ENCODE measurements around the gene MIA.
"Not testable (repeated sequence)": the region's sequence is repeated elsewhere in the genome, so short reads cannot be mapped to it uniquely, and the experiment has no call there.

The MIA gene

DNA sequence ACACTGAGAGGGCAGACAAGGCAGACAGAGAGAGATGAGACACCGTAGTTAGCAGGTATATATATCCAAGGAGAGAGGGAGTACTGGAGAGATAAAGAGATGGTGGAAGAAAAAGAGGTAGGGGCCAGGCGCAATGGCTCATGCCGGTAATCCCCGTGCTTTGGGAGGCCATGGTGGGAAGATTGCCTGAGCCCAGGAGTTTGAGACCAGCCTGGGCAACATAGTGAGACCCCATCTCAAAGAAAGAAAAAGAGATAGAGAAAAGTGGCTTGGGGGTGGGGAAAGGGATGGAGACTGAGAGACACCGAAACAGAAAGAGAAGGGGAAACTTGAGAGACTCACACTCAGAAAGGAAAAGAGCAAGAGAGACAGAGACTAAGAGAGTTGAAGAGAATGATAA lies 5.3 kb downstream of the MIA start:
- no peak for DNase-seq (ENCODE audit: low spot score)

DNA sequence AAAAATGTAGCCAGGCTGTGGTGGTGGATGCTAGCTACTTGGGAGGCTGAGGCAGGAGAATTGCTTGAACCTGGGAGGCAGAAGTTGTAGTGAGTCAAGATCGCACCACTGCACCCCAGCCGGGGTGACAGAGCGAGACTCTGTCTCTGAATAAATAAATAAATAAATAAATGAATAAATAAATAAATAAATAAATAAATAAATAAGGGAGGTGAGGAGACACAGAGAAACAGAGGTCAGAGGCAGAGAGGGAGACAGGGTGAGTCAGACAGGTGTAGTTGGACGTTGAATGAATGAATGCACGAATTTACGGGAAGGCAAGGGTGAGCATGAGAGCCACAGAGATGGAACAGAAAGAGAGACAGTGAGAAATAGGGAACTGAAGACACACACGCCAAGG lies 5.8 kb downstream of the MIA start:
- no peak for DNase-seq (ENCODE audit: low spot score)

DNA sequence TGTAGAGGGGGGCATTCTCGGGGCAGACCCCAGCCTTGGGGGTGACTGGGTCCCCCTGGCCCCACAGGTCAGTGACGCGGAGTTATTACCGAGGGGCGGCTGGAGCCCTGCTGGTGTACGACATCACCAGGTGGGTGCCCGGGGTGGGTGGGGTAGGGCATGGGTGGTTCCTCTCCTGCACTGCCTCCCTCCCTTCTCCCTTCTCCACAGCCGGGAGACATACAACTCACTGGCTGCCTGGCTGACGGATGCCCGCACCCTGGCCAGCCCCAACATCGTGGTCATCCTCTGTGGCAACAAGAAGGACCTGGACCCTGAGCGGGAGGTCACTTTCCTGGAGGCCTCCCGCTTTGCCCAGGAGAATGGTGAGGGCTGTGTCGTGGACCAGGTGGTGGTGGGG lies 8.4 kb downstream of the MIA start:
- no peak for DNase-seq (ENCODE audit: low spot score)

DNA sequence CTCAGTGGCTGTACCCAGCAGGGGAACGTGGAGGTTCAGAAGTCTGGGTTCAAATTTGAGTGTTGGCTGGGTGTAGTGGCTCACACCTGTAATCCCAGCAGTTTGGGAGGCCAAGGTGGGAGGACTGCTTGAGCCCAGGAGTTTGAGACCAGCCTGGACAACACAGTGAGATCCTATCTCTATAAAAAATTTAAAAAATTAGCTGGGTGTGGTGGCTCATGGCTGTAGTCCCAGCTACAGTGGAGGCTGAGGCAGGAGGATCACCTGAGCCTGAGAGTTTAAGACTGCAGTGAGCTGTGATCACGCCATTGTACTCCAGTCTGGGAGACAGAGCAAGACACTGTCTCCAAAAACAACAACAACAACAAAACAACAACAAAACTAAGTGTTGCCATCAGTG lies 8.8 kb downstream of the MIA start:
- DNase-seq (ENCODE audit: low spot score): not testable (repeated sequence)

DNA sequence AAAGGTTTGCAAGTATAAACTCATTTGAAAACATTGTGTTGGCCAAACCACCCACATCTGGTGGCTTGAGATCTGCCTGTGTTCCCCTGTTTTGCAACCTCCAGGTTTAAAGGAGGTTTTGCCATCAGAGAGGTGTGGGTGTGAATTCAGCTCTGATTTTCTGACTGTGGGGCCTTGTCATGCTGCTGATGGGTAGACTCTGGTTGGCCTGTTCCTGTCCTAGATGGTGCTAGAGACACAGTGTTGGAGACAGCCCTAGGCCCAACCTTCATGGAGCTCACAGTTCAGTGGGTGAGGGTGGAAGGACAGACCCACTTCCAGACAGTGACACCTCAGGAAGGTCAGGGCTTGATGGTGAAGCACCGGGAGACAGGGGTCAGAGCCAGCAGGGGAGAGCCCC lies 10.2 kb downstream of the MIA start:
- no peak for DNase-seq (ENCODE audit: low spot score)

DNA sequence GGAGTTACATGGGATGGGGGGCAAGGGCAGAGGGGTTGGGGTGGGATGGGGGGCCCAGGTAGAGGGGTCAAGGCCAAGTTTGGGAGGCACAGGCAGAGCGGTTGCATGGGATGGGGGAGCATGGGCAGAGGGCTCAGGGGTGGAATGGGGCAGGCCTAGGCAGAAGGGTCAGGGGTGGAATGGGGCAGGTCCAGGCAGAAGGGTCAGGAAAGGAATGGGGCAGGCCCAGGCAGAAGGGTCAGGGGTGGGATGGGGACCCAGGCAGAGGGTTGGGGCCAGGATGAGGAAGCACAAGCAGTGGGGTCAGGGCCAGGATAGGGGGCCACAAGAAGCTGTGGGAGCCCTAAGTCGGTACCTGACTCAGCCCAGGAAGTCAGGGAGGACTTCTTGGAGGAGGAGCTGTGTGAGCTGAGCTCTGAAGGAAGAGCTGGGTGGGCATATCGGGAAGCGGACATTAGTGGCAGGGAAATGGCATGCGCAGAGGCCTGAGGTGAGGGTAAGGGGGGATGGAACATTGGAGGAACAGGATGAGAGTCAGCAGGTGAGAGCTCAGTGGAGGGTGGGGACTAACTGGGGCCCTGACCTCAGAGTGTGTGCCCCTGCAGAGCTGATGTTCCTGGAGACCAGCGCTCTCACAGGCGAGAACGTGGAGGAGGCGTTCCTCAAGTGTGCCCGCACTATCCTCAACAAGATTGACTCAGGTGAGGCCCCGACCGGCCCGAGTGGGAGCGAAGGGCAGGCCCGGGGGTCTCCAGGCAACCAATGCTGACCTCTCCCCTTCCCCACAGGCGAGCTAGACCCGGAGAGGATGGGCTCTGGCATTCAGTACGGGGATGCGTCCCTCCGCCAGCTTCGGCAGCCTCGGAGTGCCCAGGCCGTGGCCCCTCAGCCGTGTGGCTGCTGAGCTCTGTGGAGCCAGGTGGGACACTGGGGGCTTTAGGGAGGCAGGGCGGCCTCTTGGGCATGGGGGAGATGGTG lies 11.0 kb downstream of the MIA start:
- no peak for DNase-seq (ENCODE audit: low spot score)

DNA sequence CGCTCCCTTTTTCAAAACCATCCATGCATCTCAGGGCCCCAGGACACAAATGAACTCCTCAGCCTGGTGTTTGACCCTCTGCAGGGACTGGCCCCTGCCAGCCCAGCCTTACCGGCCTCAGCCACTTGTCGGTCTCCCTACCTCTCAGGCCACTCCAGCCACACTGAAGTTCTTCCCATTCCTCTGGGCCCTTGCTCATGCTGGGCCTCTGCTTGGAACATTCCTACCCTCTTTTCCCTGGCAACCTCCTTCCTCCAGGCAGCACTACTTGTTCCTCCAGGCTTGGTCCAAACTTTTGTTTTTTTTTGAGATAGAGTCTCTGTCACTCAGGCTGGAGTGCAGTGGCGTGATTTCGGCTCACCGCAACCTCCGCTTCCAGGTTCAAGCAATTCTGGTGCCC lies 16.0 kb downstream of the MIA start:
- DNase-seq (ENCODE audit: low spot score): no peak

DNA sequence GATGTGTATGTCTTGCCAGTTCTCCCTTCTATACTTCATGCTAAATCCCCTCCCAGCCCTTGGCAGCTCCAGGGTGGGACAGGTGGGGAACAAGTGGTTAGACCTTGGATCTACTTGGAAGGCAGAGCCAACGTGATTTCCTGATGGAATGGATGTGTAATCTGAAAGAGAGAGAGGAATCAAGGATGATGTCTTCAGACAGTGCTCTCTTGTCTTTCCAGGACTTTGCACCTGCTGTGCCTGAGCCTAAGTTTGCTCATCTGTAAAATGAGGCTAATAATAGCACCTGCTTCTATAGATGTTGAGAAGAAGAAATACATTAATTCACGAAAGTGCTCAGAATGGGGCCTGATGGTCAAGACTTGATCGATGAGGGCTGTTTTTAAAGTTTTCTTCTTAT lies 16.7 kb downstream of the MIA start:
- DNase-seq (ENCODE audit: low spot score): no peak

DNA sequence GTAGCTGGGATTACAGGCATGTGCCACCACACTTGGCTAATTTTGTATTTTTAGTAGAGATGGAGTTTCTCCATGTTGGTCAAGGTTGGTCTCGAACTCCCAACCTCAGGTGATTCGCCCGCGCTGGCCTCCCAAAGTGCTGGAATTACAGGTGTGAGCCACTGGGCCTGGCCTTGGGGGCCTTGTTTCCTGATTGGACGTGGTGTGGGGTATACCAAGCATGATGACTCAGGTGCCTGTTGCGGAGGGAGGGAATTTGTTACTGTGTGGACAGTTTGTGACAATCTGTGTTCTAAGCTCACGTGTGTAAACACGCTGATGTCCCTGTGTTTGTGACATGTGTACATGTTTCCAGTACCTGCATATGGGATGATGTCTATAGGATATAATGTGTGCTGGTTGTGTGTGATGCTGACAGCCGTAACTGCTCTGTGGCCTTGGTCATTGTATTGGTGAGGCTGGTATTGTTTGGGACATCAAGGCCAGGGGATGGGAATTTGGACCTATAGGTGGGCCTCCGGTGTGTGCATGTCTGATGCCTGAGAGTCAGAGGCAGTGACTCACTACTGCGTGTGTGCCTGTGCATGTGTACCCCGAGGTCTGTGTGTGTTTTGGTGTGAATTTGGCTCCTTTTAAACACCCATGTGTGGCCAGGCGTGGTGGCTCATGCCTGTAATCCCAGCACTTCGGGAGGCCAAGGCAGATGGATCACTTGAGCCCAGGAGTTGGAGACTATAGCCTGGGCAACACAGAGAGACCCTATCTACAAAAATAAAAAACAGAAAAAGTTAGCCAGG lies 22.0 kb downstream of the MIA start:
- no peak for DNase-seq (ENCODE audit: low spot score)

DNA sequence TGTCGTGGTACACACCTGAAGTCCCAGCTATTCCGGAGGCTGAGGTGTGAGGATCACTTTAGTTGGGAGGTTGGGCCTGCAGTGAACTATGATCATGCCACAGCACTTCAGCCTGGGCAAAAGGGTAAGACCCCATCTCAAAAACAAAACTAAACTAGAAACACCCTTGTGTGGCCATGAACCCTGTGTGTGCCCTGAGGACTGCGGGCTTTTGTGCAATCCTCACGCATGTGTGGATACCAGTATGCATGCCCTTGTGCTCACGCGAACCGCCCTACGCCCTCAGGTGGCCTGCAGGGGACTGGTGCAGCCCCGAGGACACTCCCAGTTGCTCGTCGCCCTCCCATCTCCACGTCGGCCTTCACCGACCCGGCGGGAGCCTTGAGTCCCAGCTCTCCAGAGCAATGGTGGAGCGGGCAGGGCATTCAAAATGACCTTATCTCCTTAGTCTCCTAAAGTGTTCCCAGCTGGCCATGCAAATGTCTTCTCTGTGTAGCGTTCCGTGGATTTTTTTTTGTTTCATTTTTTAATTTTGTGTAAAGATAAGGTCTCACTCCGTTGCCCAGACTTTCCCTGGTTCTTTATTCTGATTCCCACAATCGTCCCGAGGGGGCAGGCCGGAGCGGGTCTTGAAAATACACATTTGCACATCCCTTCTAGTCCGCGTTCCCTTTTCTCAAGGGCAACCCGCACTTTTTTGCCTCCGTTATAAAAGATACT lies 22.8 kb downstream of the MIA start:
- no peak for DNase-seq (ENCODE audit: low spot score)

DNA sequence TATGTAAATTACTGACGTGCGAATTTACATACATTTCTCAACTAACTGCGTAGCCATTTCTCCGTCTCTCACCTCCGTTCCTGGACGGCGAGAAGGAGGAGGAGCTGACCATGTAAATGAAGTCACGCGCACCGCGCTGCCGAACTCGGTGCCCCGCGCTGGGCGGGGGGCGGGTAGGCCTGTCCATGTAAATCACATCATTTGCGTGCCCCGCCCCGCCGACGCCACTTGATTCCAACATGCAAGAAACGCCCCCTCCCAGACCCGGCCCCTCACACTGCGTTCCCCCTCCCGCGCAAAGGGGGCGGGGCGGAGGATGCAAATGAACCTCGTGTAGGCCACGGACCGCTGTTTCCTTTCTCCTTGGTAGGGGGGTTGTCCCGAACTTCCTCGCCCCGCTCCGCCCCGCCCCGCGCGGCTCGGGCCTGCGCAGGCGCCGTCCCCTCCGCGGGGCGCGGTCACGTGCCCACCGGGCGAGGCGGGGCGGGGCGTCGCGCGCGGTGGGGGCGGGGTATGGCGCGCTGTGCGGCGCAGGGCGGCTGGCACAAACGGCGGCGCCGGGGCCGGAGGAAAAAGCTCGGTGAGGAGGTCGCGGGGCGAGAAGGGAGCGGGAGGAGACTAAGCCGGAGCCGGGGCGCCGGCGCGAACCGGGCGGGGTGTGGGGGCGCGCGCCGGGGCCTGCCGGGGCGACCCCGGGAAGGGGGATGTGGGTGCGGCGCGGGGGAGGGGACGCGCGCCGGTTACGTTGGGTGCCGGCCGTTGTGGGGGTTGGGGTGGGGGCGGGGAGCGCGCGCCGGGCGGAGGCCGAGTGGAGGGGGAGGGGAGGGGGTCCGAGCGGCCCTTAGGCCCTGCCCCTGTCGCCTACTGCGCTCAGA lies 23.6 kb downstream of the MIA start, which contains the start of gene EGLN2:
EGLN2 (plus strand) TSS at position 509 of the 875 bp plus-strand sequence. CDS start 1,382 bp downstream, outside the sequence.
- DNase-seq (ENCODE audit: low spot score): peak; percentile 99

DNA sequence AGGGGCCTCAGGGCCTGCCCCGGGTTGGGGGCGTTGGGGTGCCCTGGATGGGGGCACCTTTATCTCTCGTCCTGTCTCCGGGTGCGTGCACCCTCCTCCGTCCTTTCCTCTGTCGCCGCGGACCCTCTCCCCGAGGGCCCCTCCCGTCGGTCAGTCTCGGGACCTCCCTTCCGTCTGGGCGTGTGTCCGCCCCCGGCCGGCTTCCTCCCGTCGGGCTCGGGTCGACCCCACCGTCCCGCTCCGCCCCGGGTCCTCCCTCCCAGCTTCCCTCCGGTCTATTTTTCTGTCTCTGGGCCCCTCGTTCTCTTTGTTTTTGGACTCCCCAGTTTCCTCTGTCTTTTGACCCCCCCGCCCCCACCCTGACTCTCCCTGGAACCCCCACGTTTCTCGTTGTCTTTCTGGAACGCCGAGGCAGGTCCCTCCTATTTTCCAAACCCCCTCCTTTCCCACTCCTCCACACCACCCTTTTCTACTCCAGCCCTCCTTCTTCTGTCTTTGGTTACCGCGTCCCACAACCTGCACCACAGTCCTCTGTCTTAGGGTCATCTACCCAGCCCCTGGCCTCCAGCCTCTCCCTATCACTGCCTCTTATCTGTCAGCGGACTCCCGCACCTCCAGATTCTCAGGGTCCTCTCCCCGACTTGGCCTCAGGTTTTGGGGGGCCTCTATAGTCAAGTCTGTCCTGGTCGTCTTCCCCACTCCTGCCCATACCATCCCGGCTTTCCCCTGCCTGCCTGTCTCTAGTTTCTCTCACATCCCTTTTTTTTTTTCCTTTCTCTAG lies 24.4 kb downstream of the MIA start:
- no peak for DNase-seq (ENCODE audit: low spot score)

DNA sequence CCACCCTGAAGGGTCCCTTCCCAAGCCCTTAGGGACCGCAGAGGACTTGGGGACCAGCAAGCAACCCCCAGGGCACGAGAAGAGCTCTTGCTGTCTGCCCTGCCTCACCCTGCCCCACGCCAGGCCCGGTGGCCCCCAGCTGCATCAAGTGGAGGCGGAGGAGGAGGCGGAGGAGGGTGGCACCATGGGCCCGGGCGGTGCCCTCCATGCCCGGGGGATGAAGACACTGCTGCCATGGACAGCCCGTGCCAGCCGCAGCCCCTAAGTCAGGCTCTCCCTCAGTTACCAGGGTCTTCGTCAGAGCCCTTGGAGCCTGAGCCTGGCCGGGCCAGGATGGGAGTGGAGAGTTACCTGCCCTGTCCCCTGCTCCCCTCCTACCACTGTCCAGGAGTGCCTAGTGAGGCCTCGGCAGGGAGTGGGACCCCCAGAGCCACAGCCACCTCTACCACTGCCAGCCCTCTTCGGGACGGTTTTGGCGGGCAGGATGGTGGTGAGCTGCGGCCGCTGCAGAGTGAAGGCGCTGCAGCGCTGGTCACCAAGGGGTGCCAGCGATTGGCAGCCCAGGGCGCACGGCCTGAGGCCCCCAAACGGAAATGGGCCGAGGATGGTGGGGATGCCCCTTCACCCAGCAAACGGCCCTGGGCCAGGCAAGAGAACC lies 25.1 kb downstream of the MIA start:
- no peak for DNase-seq (ENCODE audit: low spot score)

DNA sequence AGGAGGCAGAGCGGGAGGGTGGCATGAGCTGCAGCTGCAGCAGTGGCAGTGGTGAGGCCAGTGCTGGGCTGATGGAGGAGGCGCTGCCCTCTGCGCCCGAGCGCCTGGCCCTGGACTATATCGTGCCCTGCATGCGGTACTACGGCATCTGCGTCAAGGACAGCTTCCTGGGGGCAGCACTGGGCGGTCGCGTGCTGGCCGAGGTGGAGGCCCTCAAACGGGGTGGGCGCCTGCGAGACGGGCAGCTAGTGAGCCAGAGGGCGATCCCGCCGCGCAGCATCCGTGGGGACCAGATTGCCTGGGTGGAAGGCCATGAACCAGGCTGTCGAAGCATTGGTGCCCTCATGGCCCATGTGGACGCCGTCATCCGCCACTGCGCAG lies 25.7 kb downstream of the MIA start:
- DNase-seq (ENCODE audit: low spot score): no peak

DNA sequence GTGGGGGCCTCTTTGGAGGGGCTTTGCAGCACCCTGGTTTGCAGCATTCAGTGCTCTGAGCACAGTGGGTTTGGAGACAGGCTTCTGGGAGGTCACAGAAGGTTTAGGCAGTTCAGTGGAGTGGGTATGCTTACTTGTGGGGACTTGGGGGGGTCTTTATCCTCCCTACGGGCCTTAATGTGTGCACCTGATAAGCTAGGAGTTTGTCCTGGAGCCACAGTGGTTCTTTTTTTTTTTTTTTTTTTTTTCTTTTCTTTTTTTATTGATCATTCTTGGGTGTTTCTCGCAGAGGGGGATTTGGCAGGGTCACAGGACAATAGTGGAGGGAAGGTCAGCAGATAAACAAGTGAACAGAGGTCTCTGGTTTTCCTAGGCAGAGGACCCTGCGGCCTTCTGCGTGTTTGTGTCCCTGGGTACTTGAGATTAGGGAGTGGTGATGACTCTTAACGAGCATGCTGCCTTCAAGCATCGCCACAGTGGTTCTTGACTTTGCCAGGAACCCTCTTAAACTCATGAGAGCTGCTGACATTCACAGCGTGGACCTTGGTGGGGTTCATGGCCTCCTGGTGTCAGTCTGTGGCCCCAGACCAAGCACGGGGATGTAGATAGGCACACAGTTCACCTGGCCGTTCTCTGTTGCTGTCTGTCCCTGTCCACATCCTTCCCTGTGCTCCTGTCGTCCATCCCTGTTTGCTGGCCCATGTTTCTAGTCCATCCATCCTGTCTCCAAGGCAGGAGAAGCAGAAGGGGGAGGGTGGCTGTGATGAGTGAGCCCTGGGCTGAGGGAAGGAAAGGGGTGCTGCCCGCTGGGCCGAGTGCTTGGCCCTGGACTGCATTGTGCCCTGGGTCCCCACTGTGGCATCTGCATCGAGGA lies 26.3 kb downstream of the MIA start:
- DNase-seq (ENCODE audit: low spot score): no peak

DNA sequence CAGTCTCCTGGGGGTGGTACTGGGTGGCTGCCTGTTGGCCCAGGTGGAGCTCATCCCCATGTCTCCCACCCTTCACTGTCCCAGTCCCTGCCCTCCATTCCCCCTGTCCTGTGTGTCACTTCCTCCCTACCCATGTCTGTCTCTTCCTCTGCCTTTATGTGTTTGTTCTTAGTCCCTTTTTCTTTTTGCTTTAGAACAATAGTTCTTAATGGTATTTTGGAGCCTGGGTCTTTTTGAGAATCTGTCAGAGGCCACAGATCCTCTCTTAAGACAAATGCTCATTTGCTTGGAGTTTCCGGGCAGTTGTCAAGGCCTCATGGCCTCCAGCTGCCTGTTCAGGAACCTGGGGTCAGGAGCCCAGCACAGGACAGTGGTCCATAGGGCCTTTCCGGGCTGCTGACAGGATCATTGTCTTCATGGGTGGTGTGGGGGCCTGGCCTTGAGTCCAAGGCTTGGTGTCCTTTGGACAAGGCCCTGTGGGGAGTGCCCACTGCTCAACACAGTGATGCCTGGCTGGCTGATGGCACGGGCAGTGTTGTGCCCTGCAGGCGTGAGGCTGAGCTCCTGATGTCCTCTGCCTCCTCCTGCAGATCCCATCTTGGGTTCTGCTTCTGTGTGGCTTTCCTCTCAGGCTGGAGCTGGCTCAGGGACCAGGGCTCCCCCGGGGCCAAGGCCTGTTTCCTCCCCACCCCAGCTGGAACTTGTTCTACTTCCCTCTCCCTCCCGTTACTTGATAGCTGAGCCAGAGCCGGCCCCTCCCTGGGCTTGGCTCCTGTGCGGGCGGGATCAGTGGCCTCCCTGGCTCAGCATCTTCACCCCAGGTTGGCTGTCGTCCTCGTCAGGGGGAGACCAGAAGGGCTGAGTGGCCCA lies 27.2 kb downstream of the MIA start:
- DNase-seq (ENCODE audit: low spot score): no peak

DNA sequence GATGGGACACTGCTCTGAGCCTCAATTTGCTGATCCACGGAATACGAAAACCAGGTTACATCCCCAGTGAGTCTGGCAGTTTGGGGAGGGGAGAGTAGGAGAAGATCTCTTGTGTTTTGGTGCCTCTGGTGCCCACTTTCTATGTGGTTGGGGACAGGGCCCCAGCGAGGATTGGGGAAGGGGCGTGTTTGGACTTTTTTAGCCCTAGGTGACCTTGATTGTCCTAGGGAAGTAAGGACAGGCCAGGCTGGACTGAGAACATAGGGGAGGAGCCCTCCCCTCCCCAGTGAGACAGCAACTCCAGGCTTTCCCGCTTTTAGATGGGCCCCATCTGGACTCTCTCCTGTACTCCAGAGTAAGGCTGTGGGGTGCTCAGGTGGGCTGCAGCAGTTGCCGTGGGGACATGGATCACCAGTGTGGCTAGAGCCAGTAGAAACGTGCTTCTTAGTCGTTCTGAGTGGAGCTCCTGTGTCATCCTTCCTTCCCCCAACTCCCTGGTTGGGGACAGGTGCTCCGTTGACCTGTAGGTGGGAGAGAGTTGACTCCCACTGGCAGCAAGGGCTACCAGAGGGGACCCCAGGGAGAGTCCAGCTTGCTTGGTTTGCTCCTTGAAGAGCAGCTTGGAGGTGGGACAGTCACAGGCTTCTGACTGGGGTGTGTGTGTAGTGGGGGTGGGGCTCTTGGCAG lies 28.0 kb downstream of the MIA start:
- DNase-seq (ENCODE audit: low spot score): no peak
